IMR-90 (cell line): ENCODE results near the gene TUSC2. TPM values are rescaled to one million over a fixed set of nuclear protein-coding genes. Genes with fewer than 3 reads are reported as not detected.

Source experiments
- ATAC-seq: fragments of 200-7000 bp; cut with Tn5 transposase; 2 replicates; pipeline ENCODE4 v1.9.1; 2020; ENCODE audit warnings: low read depth, mild to moderate bottlenecking, moderate library complexity
- BruUV-seq: library from RNA; stranded (reverse); fragments of 400-500 nt; replicated peaks from 2 replicates; lab custom pipeline; 2021; lab: Mats Ljungman, UMichigan
- CTCF ChIA-PET: fragments of 300-600 bp; formaldehyde crosslinking; extraction: SDS; loops from one replicate; lab custom pipeline; 2021; ENCODE audit warnings: antibody characterized with exemption; lab: Yijun Ruan, JAX
- POLR2A ChIA-PET: fragments of 300-600 bp; sonication (Branson Sonifier 250); formaldehyde crosslinking; loops from one replicate; lab custom pipeline; 2022; ENCODE audit warnings: antibody characterized with exemption; ENCODE audit not compliant: unreplicated experiment; lab: Charles Lee
- DNase-seq: peaks from one replicate; pipeline ENCODE4 v3.0.0; 2013
- H2AFZ ChIP-seq: replicated peaks from 2 replicates; pipeline ENCODE3; 2013; ENCODE audit warnings: low read length, mild to moderate bottlenecking; ENCODE audit not compliant: poor library complexity
- H2AK5ac ChIP-seq: 2 replicates; pipeline ENCODE4 v1.6.1; 2013; ENCODE audit warnings: low read depth, low read length, inconsistent platforms
- H2AK9ac ChIP-seq: replicated peaks from 2 replicates; pipeline ENCODE3; 2013; ENCODE audit warnings: mild to moderate bottlenecking, low read depth, low read length, moderate library complexity; ENCODE audit not compliant: poor library complexity
- H2BK120ac ChIP-seq: 2 replicates; pipeline ENCODE4 v1.6.1; 2013; ENCODE audit warnings: low read depth, low read length, inconsistent platforms
- H2BK15ac ChIP-seq: 3 replicates; pipeline ENCODE4 v1.6.1; 2013; ENCODE audit warnings: low read depth, low read length, inconsistent platforms
- H2BK20ac ChIP-seq: 2 replicates; pipeline ENCODE4 v1.6.1; 2013; ENCODE audit warnings: low read depth, mild to moderate bottlenecking, inconsistent platforms, low read length, moderate library complexity
- H2BK5ac ChIP-seq: 2 replicates; pipeline ENCODE4 v1.6.1; 2013; ENCODE audit warnings: mild to moderate bottlenecking, low read depth, low read length, inconsistent platforms; ENCODE audit not compliant: poor library complexity, severe bottlenecking
- H3K14ac ChIP-seq: replicated peaks from 2 replicates; pipeline ENCODE4 v1.6.1; 2013; ENCODE audit warnings: low read depth, low read length, inconsistent platforms
- H3K18ac ChIP-seq: 2 replicates; pipeline ENCODE4 v1.6.1; 2013; ENCODE audit warnings: low read depth, low read length, control low read depth
- H3K23ac ChIP-seq: 2 replicates; pipeline ENCODE4 v1.6.1; 2013; ENCODE audit warnings: low read depth, low read length, inconsistent platforms
- H3K27ac ChIP-seq: 2 replicates; pipeline ENCODE4 v1.5.1; 2013; ENCODE audit warnings: mild to moderate bottlenecking, control low read depth, low read length; ENCODE audit not compliant: insufficient read depth
- H3K27me3 ChIP-seq: 2 replicates; pipeline ENCODE4 v1.6.1; 2013; ENCODE audit warnings: low read length; ENCODE audit not compliant: control insufficient read depth, insufficient read depth
- H3K36me3 ChIP-seq: 2 replicates; pipeline ENCODE4 v1.6.1; 2013; ENCODE audit warnings: low read length, mixed read lengths; ENCODE audit not compliant: control insufficient read depth, insufficient read depth
- H3K4ac ChIP-seq: 2 replicates; pipeline ENCODE4 v1.6.1; 2013; ENCODE audit warnings: low read depth, low read length, inconsistent platforms
- H3K4me1 ChIP-seq: 2 replicates; pipeline ENCODE4 v1.6.1; 2013; ENCODE audit warnings: low read length, mixed read lengths; ENCODE audit not compliant: control insufficient read depth, insufficient read depth
- H3K4me2 ChIP-seq: 2 replicates; pipeline ENCODE4 v1.6.1; 2013; ENCODE audit warnings: low read depth, mild to moderate bottlenecking, control low read depth, low read length, moderate library complexity
- H3K4me3 ChIP-seq: 2 replicates; pipeline ENCODE4 v1.5.1; 2013; ENCODE audit warnings: low read depth, mild to moderate bottlenecking, control low read depth, low read length, moderate library complexity; ENCODE audit not compliant: insufficient read depth
- H3K56ac ChIP-seq: 2 replicates; pipeline ENCODE4 v1.6.1; 2013; ENCODE audit warnings: low read length, inconsistent platforms; ENCODE audit not compliant: insufficient read depth; ENCODE audit errors: extremely low read depth
- H3K79me1 ChIP-seq, 2 experiments: 2 replicates each; pipeline ENCODE4 v1.6.1; 2013; ENCODE audit warnings: low read length in 2 of 2, inconsistent platforms in 1 of 2, low read depth in 1 of 2
- H3K9ac ChIP-seq: 2 replicates; pipeline ENCODE4 v1.6.1; 2013; ENCODE audit warnings: low read depth, low read length, control low read depth
- H3K9me1 ChIP-seq: 2 replicates; pipeline ENCODE4 v1.6.1; 2013; ENCODE audit warnings: low read length, inconsistent platforms; ENCODE audit not compliant: insufficient read depth
- H3K9me3 ChIP-seq: 2 replicates; pipeline ENCODE4 v1.6.1; 2013; ENCODE audit warnings: low read length; ENCODE audit not compliant: control insufficient read depth, insufficient read depth
- H4K20me1 ChIP-seq: 2 replicates; pipeline ENCODE4 v1.6.1; 2013; ENCODE audit warnings: low read length, inconsistent platforms; ENCODE audit not compliant: insufficient read depth
- H4K5ac ChIP-seq: 2 replicates; pipeline ENCODE4 v1.6.1; 2013; ENCODE audit warnings: mild to moderate bottlenecking, low read depth, low read length, control low read depth
- H4K8ac ChIP-seq, 2 experiments: 2 replicates each; pipeline ENCODE4 v1.6.1; 2013; ENCODE audit warnings: low read depth in 2 of 2, low read length in 2 of 2, control low read depth in 1 of 2, inconsistent platforms in 1 of 2
- H4K91ac ChIP-seq: 2 replicates; pipeline ENCODE4 v1.6.1; 2013; ENCODE audit warnings: low read depth, low read length, inconsistent platforms; ENCODE audit not compliant: insufficient read depth
- BHLHE40 ChIP-seq: fragments of 150-350 bp; IDR thresholded peaks from 2 replicates; pipeline ENCODE4 v1.6.1; 2016; ENCODE audit warnings: mild to moderate bottlenecking, low read depth, low read length
- CEBPB ChIP-seq: IDR thresholded peaks from 2 replicates; pipeline ENCODE4 v1.6.1; 2012; ENCODE audit warnings: low read depth, low read length, improper control_type of control experiment
- CHD1 ChIP-seq: IDR thresholded peaks from 2 replicates; pipeline ENCODE4 v1.6.1; 2012; ENCODE audit warnings: low read depth, low read length, improper control_type of control experiment
- FOS ChIP-seq: fragments of 150-350 bp; IDR thresholded peaks from 2 replicates; pipeline ENCODE4 v1.6.1; 2016; ENCODE audit warnings: low read depth, low read length
- MAFK ChIP-seq: IDR thresholded peaks from 2 replicates; pipeline ENCODE4 v1.6.1; 2012; ENCODE audit warnings: low read depth, low read length, improper control_type of control experiment
- MAZ ChIP-seq: IDR thresholded peaks from 2 replicates; pipeline ENCODE4 v1.6.1; 2012; ENCODE audit warnings: low read depth, mild to moderate bottlenecking, low read length, improper control_type of control experiment, moderate library complexity, borderline replicate concordance
- MXI1 ChIP-seq: IDR thresholded peaks from 2 replicates; pipeline ENCODE4 v1.6.1; 2012; ENCODE audit warnings: low read depth, mild to moderate bottlenecking, low read length, moderate library complexity, borderline replicate concordance
- NFE2L2 ChIP-seq: fragments of 150-350 bp; IDR thresholded peaks from 2 replicates; pipeline ENCODE4 v1.6.1; 2016; ENCODE audit warnings: low read depth, mild to moderate bottlenecking, low read length
- POLR2A ChIP-seq: IDR thresholded peaks from 2 replicates; pipeline ENCODE4 v1.6.1; 2012; ENCODE audit warnings: mild to moderate bottlenecking, low read depth, low read length
- RAD21 ChIP-seq: IDR thresholded peaks from 2 replicates; pipeline ENCODE4 v1.6.1; 2012; ENCODE audit warnings: low read length, improper control_type of control experiment
- RCOR1 ChIP-seq: IDR thresholded peaks from 2 replicates; pipeline ENCODE4 v1.6.1; 2012; ENCODE audit warnings: mild to moderate bottlenecking, low read length, improper control_type of control experiment; ENCODE audit not compliant: insufficient replicate concordance
- RFX5 ChIP-seq: IDR thresholded peaks from 2 replicates; pipeline ENCODE4 v1.8.0; 2012; ENCODE audit warnings: low read depth, mild to moderate bottlenecking, low read length, moderate library complexity
- SMC3 ChIP-seq: fragments of 150-350 bp; IDR thresholded peaks from 2 replicates; pipeline ENCODE4 v1.6.1; 2016; ENCODE audit warnings: low read depth, mild to moderate bottlenecking, antibody characterized with exemption, low read length, moderate library complexity
- WGBS, 2 experiments: methylation state at CpG; one replicate each; pipeline versions ENCODE4 v1.1.5 to v1.1.7; 2013; ENCODE audit warnings: missing lambda C conversion rate in 2 of 2; ENCODE audit not compliant: insufficient read length in 1 of 2; ENCODE audit errors: extremely low coverage in 2 of 2; 5-methylcytosine and 5-hydroxymethylcytosine counted together
- dilution Hi-C: fragments of 300-500 bp; cut with HindIII; formaldehyde crosslinking; loops from one replicate; pipeline ENCODE4 v1.14.3; 2018; ENCODE audit warnings: low sequenced_read_pairs; ENCODE audit not compliant: unreplicated experiment
- in situ Hi-C: fragments of 300-500 bp; cut with MboI; formaldehyde crosslinking; loops from 3 replicates; pipeline ENCODE4 v1.14.3; 2019; ENCODE audit warnings: low sequenced_read_pairs, inconsistent platforms, mixed read lengths
- intact Hi-C: fragments of 100-400 bp; cut with micrococcal nuclease; formaldehyde crosslinking; loops from 2 replicates; pipeline ENCODE4 v1.10.0; 2022
- polyA plus RNA-seq, 3 experiments: library from polyadenylated mRNA; depleted of rRNA; stranded (reverse); fragments of >200 nt; gene quantifications; 2 replicates each; pipeline ENCODE4 v1.2.3, GENCODE V29; 2012; ENCODE audit warnings: low replicate concordance in 1 of 3
- total RNA-seq: library from RNA; depleted of rRNA; stranded (reverse); fragments of >200 nt; gene quantifications from 2 replicates; pipeline ENCODE4 v1.2.3, GENCODE V29; 2012
- TF ChIP-seq, protein P1 (sequence below): fragments of 150-350 bp; IDR thresholded peaks from 2 replicates; pipeline ENCODE4 v1.6.1; 2017; ENCODE audit warnings: mild to moderate bottlenecking, antibody characterized with exemption, low read length, low read depth
- TF ChIP-seq, protein P2 (sequence below): conservative IDR thresholded peaks from 2 replicates; pipeline ENCODE4 v1.5.1; 2012; ENCODE audit warnings: mild to moderate bottlenecking, low read depth, low read length, improper control_type of control experiment
- TF ChIP-seq, protein P3 (sequence below): fragments of 150-350 bp; IDR thresholded peaks from 2 replicates; pipeline ENCODE4 v1.6.1; 2016; ENCODE audit warnings: low read depth, mild to moderate bottlenecking, low read length, moderate library complexity, borderline replicate concordance

The TUSC2 gene
- total and polyA plus RNA-seq, 2 of the 4 experiments (the other 2 are of a cell fraction): 13.4 to 24.0 TPM

DNA sequence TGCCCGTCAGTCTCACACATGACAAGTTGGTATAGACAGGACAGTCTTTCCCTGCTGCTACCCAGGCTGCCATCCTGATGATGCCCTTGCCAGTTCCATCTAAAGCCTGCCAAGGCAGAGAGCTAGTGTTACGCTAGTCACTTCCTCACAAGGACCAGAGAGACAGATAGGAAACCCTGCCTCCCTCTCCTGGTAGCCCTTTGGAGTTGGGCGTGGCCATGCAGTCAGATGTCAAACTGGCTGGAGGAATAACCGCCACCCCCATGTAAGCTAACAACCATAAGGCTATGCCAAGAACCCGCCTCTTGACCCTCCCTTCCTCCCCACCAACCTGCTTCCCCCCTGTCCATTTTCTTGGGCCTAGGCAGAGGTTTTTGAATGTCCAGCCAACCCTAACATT is 28.5 kb upstream of the TUSC2 start:
- Histone ChIP-seq H3K36me3 (peaks cover 44% of the 10 kb centered on the region), H3K4me3 (no peak overlapping the region; the same call in 1 of the 2 replicates), H3K27me3 (no peaks in the 10 kb centered on the region), H3K4me2 (peak overlapping the region; percentile 94), H2AK9ac (peak overlapping the region; percentile 8), H3K14ac (0 out of 2 replicates have a peak overlapping the region, but pooled peaks have one; percentile 19), H3K9me1 (peaks cover 17% of the 10 kb centered on the region), H4K5ac (no peak overlapping the region), H2AK5ac (no peak overlapping the region), H2BK120ac (no peak overlapping the region), H4K91ac (no peak overlapping the region), H3K18ac (no peak overlapping the region), H3K56ac (no peak overlapping the region), H2BK20ac (no peak overlapping the region), H4K8ac (no peak overlapping the region), H3K23ac (peak overlapping the region; percentile 3; the same call in 1 of the 2 replicates), H3K79me1 (peaks cover 4 to 66% of the 10 kb centered on the region in 2 experiments), H2AFZ (no peak overlapping the region), H3K4ac (no peak overlapping the region), H3K27ac (no peak overlapping the region), H2BK5ac (no peak overlapping the region), H4K20me1 (peaks cover 53% of the 10 kb centered on the region), H2BK15ac (no peak overlapping the region), H3K4me1 (peaks cover 29% of the 10 kb centered on the region), H3K9me3 (no peaks in the 10 kb centered on the region), H3K9ac (no peak overlapping the region)
- no peak for TF ChIP-seq CEBPB
- no peak for TF ChIP-seq RFX5
- no peak for TF ChIP-seq MXI1
- no peak for TF ChIP-seq FOS
- no peak for TF ChIP-seq NFE2L2
- no peak for TF ChIP-seq RAD21
- TF ChIP-seq, protein P1, sequence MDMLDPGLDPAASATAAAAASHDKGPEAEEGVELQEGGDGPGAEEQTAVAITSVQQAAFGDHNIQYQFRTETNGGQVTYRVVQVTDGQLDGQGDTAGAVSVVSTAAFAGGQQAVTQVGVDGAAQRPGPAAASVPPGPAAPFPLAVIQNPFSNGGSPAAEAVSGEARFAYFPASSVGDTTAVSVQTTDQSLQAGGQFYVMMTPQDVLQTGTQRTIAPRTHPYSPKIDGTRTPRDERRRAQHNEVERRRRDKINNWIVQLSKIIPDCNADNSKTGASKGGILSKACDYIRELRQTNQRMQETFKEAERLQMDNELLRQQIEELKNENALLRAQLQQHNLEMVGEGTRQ: no peak
- no peak for TF ChIP-seq SMC3
- no peak for TF ChIP-seq RCOR1
- no peak for TF ChIP-seq BHLHE40
- no peak for TF ChIP-seq CHD1
- TF ChIP-seq, protein P2, sequence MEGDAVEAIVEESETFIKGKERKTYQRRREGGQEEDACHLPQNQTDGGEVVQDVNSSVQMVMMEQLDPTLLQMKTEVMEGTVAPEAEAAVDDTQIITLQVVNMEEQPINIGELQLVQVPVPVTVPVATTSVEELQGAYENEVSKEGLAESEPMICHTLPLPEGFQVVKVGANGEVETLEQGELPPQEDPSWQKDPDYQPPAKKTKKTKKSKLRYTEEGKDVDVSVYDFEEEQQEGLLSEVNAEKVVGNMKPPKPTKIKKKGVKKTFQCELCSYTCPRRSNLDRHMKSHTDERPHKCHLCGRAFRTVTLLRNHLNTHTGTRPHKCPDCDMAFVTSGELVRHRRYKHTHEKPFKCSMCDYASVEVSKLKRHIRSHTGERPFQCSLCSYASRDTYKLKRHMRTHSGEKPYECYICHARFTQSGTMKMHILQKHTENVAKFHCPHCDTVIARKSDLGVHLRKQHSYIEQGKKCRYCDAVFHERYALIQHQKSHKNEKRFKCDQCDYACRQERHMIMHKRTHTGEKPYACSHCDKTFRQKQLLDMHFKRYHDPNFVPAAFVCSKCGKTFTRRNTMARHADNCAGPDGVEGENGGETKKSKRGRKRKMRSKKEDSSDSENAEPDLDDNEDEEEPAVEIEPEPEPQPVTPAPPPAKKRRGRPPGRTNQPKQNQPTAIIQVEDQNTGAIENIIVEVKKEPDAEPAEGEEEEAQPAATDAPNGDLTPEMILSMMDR: no peak
- no peak for TF ChIP-seq MAZ
- TF ChIP-seq, protein P3, sequence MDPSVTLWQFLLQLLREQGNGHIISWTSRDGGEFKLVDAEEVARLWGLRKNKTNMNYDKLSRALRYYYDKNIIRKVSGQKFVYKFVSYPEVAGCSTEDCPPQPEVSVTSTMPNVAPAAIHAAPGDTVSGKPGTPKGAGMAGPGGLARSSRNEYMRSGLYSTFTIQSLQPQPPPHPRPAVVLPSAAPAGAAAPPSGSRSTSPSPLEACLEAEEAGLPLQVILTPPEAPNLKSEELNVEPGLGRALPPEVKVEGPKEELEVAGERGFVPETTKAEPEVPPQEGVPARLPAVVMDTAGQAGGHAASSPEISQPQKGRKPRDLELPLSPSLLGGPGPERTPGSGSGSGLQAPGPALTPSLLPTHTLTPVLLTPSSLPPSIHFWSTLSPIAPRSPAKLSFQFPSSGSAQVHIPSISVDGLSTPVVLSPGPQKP: no peak
- no peak for TF ChIP-seq POLR2A
- TF ChIP-seq MAFK: no peak
- dilution Hi-C loops (no loop called here), intact Hi-C loops (no loop called here), in situ Hi-C loops (no loop called here)
- CTCF ChIA-PET: interaction anchor here (0.5 kb wide), 1 partner anchor 186 kb away, joined by 3 read pairs; no protein-coding TSS in a partner anchor
- ATAC-seq (no peak), DNase-seq (no peak)
- POLR2A ChIA-PET: interaction anchor here (1.0 kb wide), 1 partner anchor 212 kb away, joined by 3 read pairs; the partner anchor contains the start of gene HEMK1
- WGBS, 2 experiments: 88% methylated on average over 1 of the region's 5 CpGs; no CpG with 5 or more reads in 1 of the 2 experiments
- BruUV-seq: no TSS peak
